ENCODE data around the gene EPHX1. TPM values are rescaled to one million over a fixed set of nuclear protein-coding genes. Genes with fewer than 3 reads are reported as not detected.

EPHX1 gene
- total and polyA plus RNA-seq, 2 donors from 2014 or later: 78.6 to 178 TPM

GRCh38 chr1:225875044-225875815 is 65.3 kb downstream of the EPHX1 start:
- no peak overlapping the region for H3K4me3 ChIP-seq (ENCODE audit: low read length in 3 of 3)
- no peak for FAIRE-seq
- DNase-seq: peak in 1 of 5 donors; percentile 92
- H3K27ac ChIP-seq (ENCODE audit: low read depth in 2 of 2, low read length in 2 of 2): peak overlapping the region; percentile 27 to 83
- peaks cover 0 to 38% (median 33%) of the 10 kb centered on the region in 3 donors for H3K4me1 ChIP-seq (ENCODE audit: control insufficient read depth in 2 of 3, insufficient read depth in 2 of 3, low read depth in 1 of 3, low read length in 3 of 3)
- intact Hi-C loops (cut with DNase I): no loop called here
- H3K9ac ChIP-seq (ENCODE audit: low read length in 3 of 3): no peak overlapping the region
- TF ChIP-seq CTCF (IDR thresholded peaks at IDR 0.05; ENCODE audit: borderline replicate concordance, extremely low read depth, insufficient read depth): no peak
- H3K36me3 ChIP-seq (ENCODE audit: control insufficient read depth in 2 of 3, insufficient read depth in 3 of 3, low read length in 3 of 3): peaks cover 5 to 35% (median 16%) of the 10 kb centered on the region in 3 donors
- H3K9me3 ChIP-seq (ENCODE audit: control insufficient read depth in 2 of 3, insufficient read depth in 1 of 3, low read length in 3 of 3): no peaks in the 10 kb centered on the region
- no peaks in the 10 kb centered on the region for H3K27me3 ChIP-seq (ENCODE audit: control insufficient read depth, insufficient read depth, low read length)

- FAIRE-seq (no peak), DNase-seq (peak in 1 of 5 donors; percentile 2)
- Histone ChIP-seq H3K9ac (ENCODE audit: low read length in 3 of 3) (no peak overlapping the region), H3K27ac (ENCODE audit: low read depth in 2 of 2, low read length in 2 of 2) (no peak overlapping the region), H3K4me3 (ENCODE audit: low read length in 3 of 3) (peak overlapping the region in 1 of 3 donors; percentile 5), H3K36me3 (ENCODE audit: control insufficient read depth in 2 of 3, insufficient read depth in 3 of 3, low read length in 3 of 3) (peaks cover 5 to 22% (median 8%) of the 10 kb centered on the region in 3 donors), H3K4me1 (ENCODE audit: control insufficient read depth in 2 of 3, insufficient read depth in 2 of 3, low read depth in 1 of 3, low read length in 3 of 3) (peaks cover 0 to 49% (median 38%) of the 10 kb centered on the region in 3 donors), H3K27me3 (ENCODE audit: control insufficient read depth, insufficient read depth, low read length) (no peaks in the 10 kb centered on the region), H3K9me3 (ENCODE audit: control insufficient read depth in 2 of 3, insufficient read depth in 1 of 3, low read length in 3 of 3) (no peaks in the 10 kb centered on the region)
- TF ChIP-seq CTCF (IDR thresholded peaks at IDR 0.05; ENCODE audit: borderline replicate concordance, extremely low read depth, insufficient read depth): no peak
- intact Hi-C loops (cut with DNase I): no loop called here
Observed at GRCh38 chr1:225876900-225877510, 67.1 kb downstream of the EPHX1 start.

GRCh38 chr1:225877580-225877979 is 67.7 kb downstream of the EPHX1 start:
- peak in 4 of 5 donors; percentile 50 to 82 (median 68) for DNase-seq
- H3K4me1 ChIP-seq (ENCODE audit: control insufficient read depth in 2 of 3, insufficient read depth in 2 of 3, low read depth in 1 of 3, low read length in 3 of 3): peaks cover 0 to 49% (median 38%) of the 10 kb centered on the region in 3 donors
- peak overlapping the region in 1 of 2 donors; percentile 45 for H3K27ac ChIP-seq (ENCODE audit: low read depth in 2 of 2, low read length in 2 of 2)
- H3K4me3 ChIP-seq (ENCODE audit: low read length in 3 of 3): peak overlapping the region in 2 of 3 donors; percentile 22 to 23
- no peaks in the 10 kb centered on the region for H3K27me3 ChIP-seq (ENCODE audit: control insufficient read depth, insufficient read depth, low read length)
- peaks cover 5 to 22% (median 8%) of the 10 kb centered on the region in 3 donors for H3K36me3 ChIP-seq (ENCODE audit: control insufficient read depth in 2 of 3, insufficient read depth in 3 of 3, low read length in 3 of 3)
- intact Hi-C loops (cut with DNase I): no loop called here
- H3K9me3 ChIP-seq (ENCODE audit: control insufficient read depth in 2 of 3, insufficient read depth in 1 of 3, low read length in 3 of 3): no peaks in the 10 kb centered on the region
- H3K9ac ChIP-seq (ENCODE audit: low read length in 3 of 3): peak overlapping the region in 1 of 3 donors; percentile 10
- no peak for FAIRE-seq
- TF ChIP-seq CTCF (IDR thresholded peaks at IDR 0.05; ENCODE audit: borderline replicate concordance, extremely low read depth, insufficient read depth): peak; percentile 45

Measured in kidney (tissue), 14 donors.